GM23338 (cell line): ENCODE results near the gene DHRS12. TPM values are rescaled to one million over a fixed set of nuclear protein-coding genes. Genes with fewer than 3 reads are reported as not detected.

Experiments used
- ATAC-seq: fragments of 200-7000 bp; cut with Tn5 transposase; 3 replicates; pipeline ENCODE4 v1.9.1; 2020
- DNase-seq: peaks from one replicate; pipeline ENCODE4 v3.0.0-alpha.2; 2015; ENCODE audit warnings: low spot score
- H2AFZ ChIP-seq: fragments of 200-600 bp; sonication (generic); 2 replicates; pipeline ENCODE4 v1.8.0; 2016; ENCODE audit warnings: antibody characterized with exemption, mild to moderate bottlenecking, moderate library complexity
- H3F3A ChIP-seq: fragments of 200-600 bp; sonication (generic); replicated peaks from 2 replicates; pipeline ENCODE4 v1.8.0; 2017; ENCODE audit warnings: antibody characterized with exemption, mixed run types, low read depth
- H3K27ac ChIP-seq: fragments of 200-600 bp; sonication (generic); 2 replicates; pipeline ENCODE4 v1.6.1; 2016; ENCODE audit warnings: low read depth
- H3K27me3 ChIP-seq: fragments of 200-600 bp; sonication (generic); 2 replicates; pipeline ENCODE4 v1.8.0; 2016; ENCODE audit warnings: mild to moderate bottlenecking, mixed run types, moderate library complexity; ENCODE audit not compliant: insufficient read depth
- H3K36me3 ChIP-seq: fragments of 200-600 bp; sonication (generic); 2 replicates; pipeline ENCODE4 v1.8.0; 2016; ENCODE audit warnings: mild to moderate bottlenecking; ENCODE audit not compliant: insufficient read depth
- H3K4me1 ChIP-seq: fragments of 200-600 bp; sonication (generic); 2 replicates; pipeline ENCODE4 v1.8.0; 2016; ENCODE audit warnings: mild to moderate bottlenecking, moderate library complexity; ENCODE audit not compliant: insufficient read depth
- H3K4me2 ChIP-seq: fragments of 200-600 bp; sonication (generic); 2 replicates; pipeline ENCODE4 v1.7.1; 2017; ENCODE audit warnings: mixed run types
- H3K4me3 ChIP-seq: fragments of 200-600 bp; sonication (generic); 2 replicates; pipeline ENCODE4 v1.6.1; 2016; ENCODE audit warnings: mixed run types
- H3K79me2 ChIP-seq: fragments of 200-600 bp; sonication (generic); replicated peaks from 2 replicates; pipeline ENCODE4 v1.8.0; 2017; ENCODE audit warnings: mild to moderate bottlenecking; ENCODE audit not compliant: insufficient read depth
- H3K9me2 ChIP-seq: fragments of 200-600 bp; sonication (generic); 2 replicates; pipeline ENCODE4 v1.8.0; 2017; ENCODE audit not compliant: insufficient read depth
- H4K20me1 ChIP-seq: fragments of 200-600 bp; sonication (generic); replicated peaks from 2 replicates; pipeline ENCODE4 v1.8.0; 2017; ENCODE audit warnings: mild to moderate bottlenecking; ENCODE audit not compliant: insufficient read depth
- H3K27ac Mint-ChIP-seq: 2 replicates; pipeline ENCODE4 v1.8.0; 2020; ENCODE audit warnings: inconsistent platforms, mild to moderate bottlenecking, moderate library complexity, mixed read lengths
- H3K27me3 Mint-ChIP-seq: 3 replicates; pipeline ENCODE4 v1.8.0; 2022; ENCODE audit warnings: low read depth, mild to moderate bottlenecking, moderate library complexity, mixed read lengths, inconsistent platforms; ENCODE audit not compliant: insufficient read depth, poor library complexity
- H3K36me3 Mint-ChIP-seq: 3 replicates; pipeline ENCODE4 v1.8.0; 2021; ENCODE audit warnings: low read depth, mild to moderate bottlenecking, inconsistent platforms, moderate library complexity, mixed read lengths
- H3K4me1 Mint-ChIP-seq: 3 replicates; pipeline ENCODE4 v1.8.0; 2020; ENCODE audit warnings: mild to moderate bottlenecking, inconsistent platforms, mixed read lengths
- H3K4me3 Mint-ChIP-seq: 3 replicates; pipeline ENCODE4 v1.8.0; 2021; ENCODE audit warnings: moderate library complexity, mild to moderate bottlenecking, inconsistent platforms, mixed read lengths
- H3K9me3 Mint-ChIP-seq: 3 replicates; pipeline ENCODE4 v1.8.0; 2020; ENCODE audit warnings: moderate library complexity, mild to moderate bottlenecking, inconsistent platforms, mixed read lengths
- CREB1 ChIP-seq: fragments of 250-450 bp; sonication (Bioruptor Pico); IDR thresholded peaks from 2 replicates; pipeline ENCODE4 v1.5.0; 2020; ENCODE audit warnings: low read depth, mild to moderate bottlenecking, moderate library complexity
- CTCF ChIP-seq, 2 experiments: fragments of 200-600 bp in 1 of 2; sonication (generic) in 1 of 2; conservative IDR thresholded peaks; 2 replicates each; pipeline versions ENCODE4 v1.5.1 to v1.6.1; 2016 to 2017; ENCODE audit warnings: antibody characterized with exemption in 2 of 2, low read depth in 2 of 2, mild to moderate bottlenecking in 2 of 2, moderate library complexity in 1 of 2
- ETS1 ChIP-seq: IDR thresholded peaks from 2 replicates; pipeline ENCODE4 v1.6.1; 2016; ENCODE audit warnings: antibody characterized with exemption
- EZH2 ChIP-seq: fragments of 200-600 bp; sonication (generic); IDR thresholded peaks from one replicate; pipeline ENCODE4 v1.8.0; 2017; ENCODE audit warnings: antibody characterized with exemption, mild to moderate bottlenecking, low read depth; ENCODE audit not compliant: unreplicated experiment
- EZH2phosphoT487 ChIP-seq: fragments of 200-600 bp; sonication (generic); IDR thresholded peaks from one replicate; pipeline ENCODE4 v1.8.1; 2018; ENCODE audit warnings: antibody characterized with exemption; ENCODE audit not compliant: unreplicated experiment
- JUNB ChIP-seq: IDR thresholded peaks from one replicate; pipeline ENCODE4 v1.6.1; 2016; ENCODE audit warnings: antibody characterized with exemption; ENCODE audit not compliant: unreplicated experiment
- NANOG ChIP-seq: IDR thresholded peaks from 2 replicates; pipeline ENCODE4 v1.6.1; 2016; ENCODE audit warnings: antibody characterized with exemption, borderline replicate concordance
- POLR2AphosphoS5 ChIP-seq: IDR thresholded peaks from 2 replicates; pipeline ENCODE4 v1.6.1; 2016; ENCODE audit warnings: antibody characterized with exemption, low read depth
- REST ChIP-seq: IDR thresholded peaks from one replicate; pipeline ENCODE4 v1.6.1; 2018; ENCODE audit warnings: antibody characterized with exemption; ENCODE audit not compliant: unreplicated experiment
- ZNF114 ChIP-seq: fragments of 250-450 bp; sonication (Bioruptor Pico); IDR thresholded peaks from 2 replicates; pipeline ENCODE4 v1.5.0; 2020; ENCODE audit warnings: mild to moderate bottlenecking, moderate library complexity
- ZNF462 ChIP-seq: fragments of 250-450 bp; sonication (Bioruptor Pico); IDR thresholded peaks from 2 replicates; pipeline ENCODE4 v1.5.0; 2020; ENCODE audit warnings: mild to moderate bottlenecking, moderate library complexity
- polyA plus RNA-seq: library from polyadenylated mRNA; unstranded; fragments of >200 nt; fragmentation: Nextera tagmentation; extraction: Ambion mirVana; gene quantifications from 2 replicates; pipeline ENCODE4 v1.2.1, GENCODE V29; 2016
- total RNA-seq: library from RNA; depleted of rRNA; stranded (reverse); fragments of >200 nt; shearing (Covaris generic); gene quantifications from 2 replicates; pipeline ENCODE4 v1.2.3, GENCODE V29; 2014

Gene DHRS12
- total and polyA plus RNA-seq, 2 experiments from 2014 or later: 4.6 to 12.2 TPM

- Histone ChIP-seq H3K79me2 (no peaks in the 10 kb centered on the region), H3K4me1 (no peaks in the 10 kb centered on the region), H4K20me1 (no peaks in the 10 kb centered on the region), H3K9me2 (peaks cover 6% of the 10 kb centered on the region; the same call in 1 of the 2 replicates), H3K36me3 (no peaks in the 10 kb centered on the region), H3K27me3 (no peaks in the 10 kb centered on the region), H2AFZ (no peak overlapping the region), H3K4me3 (no peak overlapping the region), H3K27ac (no peak overlapping the region), H3F3A (no peaks in the 10 kb centered on the region), H3K4me2 (no peak overlapping the region)
- DNase-seq (no peak), ATAC-seq (no peak)
- Mint-ChIP-seq H3K27me3 (peaks cover 8% of the 10 kb centered on the region), H3K27ac (no peak overlapping the region), H3K9me3 (peaks cover 9% of the 10 kb centered on the region), H3K4me3 (no peak overlapping the region), H3K4me1 (peaks cover 11% of the 10 kb centered on the region; the same call in 2 of the 3 replicates), H3K36me3 (peaks cover 3% of the 10 kb centered on the region; the same call in 1 of the 3 replicates)
- TF ChIP-seq ETS1: no peak
- TF ChIP-seq CREB1 (CRISPR knock-in tag): no peak
- TF ChIP-seq JUNB: no peak
- TF ChIP-seq ZNF114 (CRISPR knock-in tag): no peak
- TF ChIP-seq EZH2phosphoT487: no peak
- no peak for TF ChIP-seq EZH2
- TF ChIP-seq CTCF (conservative IDR thresholded peaks at IDR 0.05; ENCODE audit: low read depth in 2 of 2): no peak
- TF ChIP-seq ZNF462 (CRISPR knock-in tag): no peak
- TF ChIP-seq NANOG: no peak
- no peak for TF ChIP-seq REST
- no peak for TF ChIP-seq POLR2AphosphoS5
Observed at GRCh38 chr13:51846756-51847155, 42.8 kb upstream of the DHRS12 start.
